ENCODE results near the gene CR1.
"Not testable (repeated sequence)": the region's sequence is repeated elsewhere in the genome, so short reads cannot be mapped to it uniquely, and the experiment has no call there.

CR1 gene

DNA sequence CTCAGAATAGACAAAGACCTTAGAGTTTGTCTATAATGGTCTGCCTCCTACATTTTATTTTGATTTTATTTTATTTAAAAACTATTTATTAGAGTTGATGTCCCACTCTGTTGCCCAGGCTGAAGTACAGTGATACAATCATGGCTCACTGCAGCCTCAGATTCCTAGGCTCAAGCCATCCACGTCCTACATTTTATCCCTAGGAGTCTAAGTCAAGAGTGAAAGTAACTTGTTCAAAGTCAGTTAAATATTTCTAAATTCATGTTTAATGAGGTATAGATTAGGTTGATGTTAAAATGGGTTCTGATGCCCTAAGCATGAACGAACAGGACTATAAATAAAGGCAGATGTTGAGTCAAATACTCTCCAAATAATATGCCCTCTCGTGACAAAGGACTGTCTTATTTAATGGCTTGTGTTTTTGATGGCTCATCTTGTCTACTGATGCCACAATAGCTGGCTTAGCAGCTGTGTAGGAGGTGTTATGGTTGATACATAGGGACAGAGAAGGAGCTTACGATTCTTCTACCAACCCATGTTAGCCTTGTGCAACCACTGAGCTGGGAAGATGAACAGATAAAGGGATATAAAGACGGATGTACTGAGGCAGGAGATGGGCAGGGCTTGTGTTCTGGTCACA is 83.0 kb downstream of the CR1 start:
- no peak for DNase-seq (ENCODE audit: low read depth)
- TF ChIP-seq, protein P1, sequence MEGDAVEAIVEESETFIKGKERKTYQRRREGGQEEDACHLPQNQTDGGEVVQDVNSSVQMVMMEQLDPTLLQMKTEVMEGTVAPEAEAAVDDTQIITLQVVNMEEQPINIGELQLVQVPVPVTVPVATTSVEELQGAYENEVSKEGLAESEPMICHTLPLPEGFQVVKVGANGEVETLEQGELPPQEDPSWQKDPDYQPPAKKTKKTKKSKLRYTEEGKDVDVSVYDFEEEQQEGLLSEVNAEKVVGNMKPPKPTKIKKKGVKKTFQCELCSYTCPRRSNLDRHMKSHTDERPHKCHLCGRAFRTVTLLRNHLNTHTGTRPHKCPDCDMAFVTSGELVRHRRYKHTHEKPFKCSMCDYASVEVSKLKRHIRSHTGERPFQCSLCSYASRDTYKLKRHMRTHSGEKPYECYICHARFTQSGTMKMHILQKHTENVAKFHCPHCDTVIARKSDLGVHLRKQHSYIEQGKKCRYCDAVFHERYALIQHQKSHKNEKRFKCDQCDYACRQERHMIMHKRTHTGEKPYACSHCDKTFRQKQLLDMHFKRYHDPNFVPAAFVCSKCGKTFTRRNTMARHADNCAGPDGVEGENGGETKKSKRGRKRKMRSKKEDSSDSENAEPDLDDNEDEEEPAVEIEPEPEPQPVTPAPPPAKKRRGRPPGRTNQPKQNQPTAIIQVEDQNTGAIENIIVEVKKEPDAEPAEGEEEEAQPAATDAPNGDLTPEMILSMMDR (IDR thresholded peaks at IDR 0.05; ENCODE audit: insufficient read depth, low read depth, low read length, missing control alignments): no peak
- no peak overlapping the region for H3K4me3 ChIP-seq (ENCODE audit: low read depth, low read length)

DNA sequence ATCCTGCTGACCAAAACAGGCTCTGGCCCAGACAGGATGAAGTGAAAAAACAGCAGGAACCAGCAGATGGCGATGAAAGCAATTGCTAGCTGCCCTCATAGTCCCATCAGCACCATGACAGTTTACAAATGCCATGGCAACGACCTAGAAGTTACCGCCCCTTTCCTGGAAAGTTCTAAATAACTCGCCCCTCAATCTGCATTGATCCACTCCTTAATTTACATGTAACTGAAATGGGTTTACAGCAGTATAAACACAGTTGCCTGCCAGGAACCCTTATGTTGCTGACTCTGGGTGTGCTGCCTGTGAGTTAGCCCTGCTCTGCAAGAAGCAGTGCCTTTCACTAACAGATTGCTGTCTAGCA is 83.5 kb downstream of the CR1 start:
- no peak overlapping the region for H3K4me3 ChIP-seq (ENCODE audit: low read depth, low read length)
- peak; percentile 74 for DNase-seq (ENCODE audit: low read depth)

GRCh38 chr1:207581496-207582153 is 85.7 kb downstream of the CR1 start:
- no peak overlapping the region for H3K4me3 ChIP-seq (ENCODE audit: low read depth, low read length)

More for the DNA sequence above, 83.5 kb downstream of the CR1 start:
- TF ChIP-seq, protein P1 (IDR thresholded peaks at IDR 0.05; ENCODE audit: insufficient read depth, low read depth, low read length, missing control alignments): peak; percentile 64

DNA sequence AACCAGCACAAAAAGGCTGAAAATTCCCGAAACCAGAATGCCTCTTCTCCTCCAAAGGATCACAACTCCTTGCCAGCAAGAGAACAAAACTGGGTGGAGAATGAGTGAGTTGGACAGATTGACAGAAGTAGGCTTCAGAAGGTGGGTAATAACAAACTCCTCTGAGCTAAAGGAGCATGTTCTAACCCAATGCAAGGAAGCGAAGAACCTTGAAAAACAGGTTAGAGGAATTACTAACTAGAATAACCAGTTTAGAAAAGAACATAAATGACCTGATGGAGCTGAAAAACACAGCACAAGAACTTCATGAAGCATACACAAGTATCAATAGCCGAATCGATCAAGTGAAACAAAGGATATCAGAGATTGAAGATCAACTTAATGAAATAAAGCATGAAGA is 93.5 kb downstream of the CR1 start:
- H3K4me3 ChIP-seq (ENCODE audit: low read depth, low read length); DNase-seq (ENCODE audit: low read depth): not testable (repeated sequence)

More at GRCh38 chr1:207581496-207582153, 85.7 kb downstream of the CR1 start:
- no peak for DNase-seq (ENCODE audit: low read depth)
- TF ChIP-seq, protein P1 (IDR thresholded peaks at IDR 0.05; ENCODE audit: insufficient read depth, low read depth, low read length, missing control alignments): no peak

- not testable (repeated sequence) for H3K4me3 ChIP-seq (ENCODE audit: low read depth, low read length); DNase-seq (ENCODE audit: low read depth)
Observed at GRCh38 chr1:207591205-207591604, 95.2 kb downstream of the CR1 start.

DNA sequence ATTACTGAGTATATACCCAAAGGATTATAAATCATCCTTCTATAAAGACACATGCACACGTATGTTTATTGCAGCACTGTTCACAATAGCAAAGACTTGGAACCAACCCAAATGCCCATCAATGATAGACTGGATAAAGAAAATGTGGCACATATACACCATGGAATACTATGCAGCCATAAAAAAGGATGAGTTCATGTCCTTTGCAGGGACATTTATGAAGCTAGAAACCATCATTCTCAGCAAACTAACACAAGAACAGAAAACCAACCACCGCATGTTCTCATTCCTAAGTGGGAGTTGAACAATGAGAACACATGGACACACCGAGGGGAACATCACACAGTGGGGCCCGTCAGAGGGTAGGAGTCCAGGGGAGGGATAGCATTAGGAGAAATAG is 98.1 kb downstream of the CR1 start:
- H3K4me3 ChIP-seq (ENCODE audit: low read depth, low read length): not testable (repeated sequence)

DNA sequence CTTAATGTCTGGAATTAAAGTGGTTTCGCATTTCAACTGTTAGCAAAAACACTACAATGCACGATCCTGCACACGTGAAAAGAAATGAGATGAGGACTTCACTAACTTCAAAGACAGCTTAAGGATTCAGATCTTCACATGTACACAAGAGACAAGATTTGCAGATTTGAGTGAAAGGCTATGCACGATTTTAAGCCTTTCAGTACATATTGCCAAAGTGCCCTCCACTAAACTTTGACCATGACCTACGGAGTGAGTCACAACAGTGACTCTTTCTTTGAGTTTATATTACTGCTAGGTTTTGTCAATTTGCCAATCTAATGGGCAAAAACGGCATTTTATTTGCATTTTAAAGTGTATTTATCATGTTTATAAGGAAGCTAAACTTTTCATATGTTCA is 107.8 kb downstream of the CR1 start:
- TF ChIP-seq, protein P1 (IDR thresholded peaks at IDR 0.05; ENCODE audit: insufficient read depth, low read depth, low read length, missing control alignments): no peak
- no peak for DNase-seq (ENCODE audit: low read depth)
- no peak overlapping the region for H3K4me3 ChIP-seq (ENCODE audit: low read depth, low read length)

More for the DNA sequence above, 98.1 kb downstream of the CR1 start:
- DNase-seq (ENCODE audit: low read depth): not testable (repeated sequence)

- DNase-seq (ENCODE audit: low read depth): no peak
- TF ChIP-seq, protein P1 (IDR thresholded peaks at IDR 0.05; ENCODE audit: insufficient read depth, low read depth, low read length, missing control alignments): no peak
- H3K4me3 ChIP-seq (ENCODE audit: low read depth, low read length): no peak overlapping the region
Observed at GRCh38 chr1:207605444-207606361, 109.7 kb downstream of the CR1 start.
